ENCODE data around the gene GNA12.
"Not testable (repeated sequence)": the region's sequence is repeated elsewhere in the genome, so short reads cannot be mapped to it uniquely, and the experiment has no call there.

- TF ChIP-seq CTCF (conservative IDR thresholded peaks at IDR 0.05); ZFX (IDR thresholded peaks at IDR 0.05): not testable (repeated sequence)
Observed at GRCh38 chr7:2693420-2694121, 150.5 kb downstream of the GNA12 start.
